NCI-H748 (cell line): ENCODE measurements around the gene CFHR3.
A peak's percentile ranks its signal among the peaks of the same experiment; 100 is the strongest.
"Not testable (repeated sequence)": the region's sequence is repeated elsewhere in the genome, so short reads cannot be mapped to it uniquely, and the experiment has no call there.

Experiments
- DNase-seq: peaks from one replicate; lab custom pipeline; 2025; ENCODE audit not compliant: unreplicated experiment; lab: John Stamatoyannopoulos, UW

The CFHR3 gene

GRCh38 chr1:196774603-196775002 is at the start of gene CFHR3:
Gene CFHR3 (plus strand): TSS chr1:196774840. CDS start chr1:196774887, 47 bp downstream.
- no peak for DNase-seq

DNA sequence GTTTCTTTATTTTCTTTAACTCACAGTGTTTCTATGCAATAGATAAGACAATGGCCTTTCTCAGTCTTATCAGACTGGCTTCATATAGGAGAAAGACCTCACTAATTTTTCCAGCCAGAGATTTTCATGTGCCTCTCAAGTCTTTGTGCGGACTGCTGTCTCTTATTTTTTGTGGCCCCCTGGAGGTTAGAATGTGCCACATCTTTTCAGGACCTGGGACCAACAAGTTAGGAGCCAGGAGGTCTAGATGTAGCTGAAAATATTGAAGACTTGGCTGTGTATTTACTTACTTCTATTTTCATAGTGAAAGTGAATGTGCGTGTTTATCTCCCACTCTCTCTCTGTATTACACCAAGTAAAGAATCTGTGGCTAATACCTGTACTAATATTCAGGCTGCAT is 42.1 kb upstream of the CFHR3 start:
- no peak for DNase-seq

GRCh38 chr1:196733091-196733970 is 41.3 kb upstream of the CFHR3 start:
- no peak for DNase-seq

DNA sequence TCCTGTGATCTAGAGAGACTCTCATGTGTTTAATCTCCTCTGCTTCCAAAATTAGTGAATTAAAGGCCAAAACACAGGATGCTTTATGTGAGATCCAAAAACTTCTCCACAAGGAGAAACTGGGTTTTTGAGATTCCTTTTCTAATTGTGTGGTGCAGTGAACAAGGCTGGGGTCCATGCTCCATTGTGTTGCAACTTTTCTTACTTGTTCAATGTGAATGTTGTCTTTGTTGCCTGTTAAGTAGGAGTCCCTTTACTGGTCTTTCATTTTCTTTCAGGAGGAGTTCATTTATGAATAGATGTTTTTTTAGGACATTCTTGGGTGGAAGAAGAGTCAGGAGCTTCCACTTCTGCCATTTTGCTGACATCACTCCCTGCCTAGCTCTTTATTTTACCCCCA is 40.6 kb upstream of the CFHR3 start:
- no peak for DNase-seq

GRCh38 chr1:196734460-196734859 is 40.2 kb upstream of the CFHR3 start:
- DNase-seq, result no peak

DNA sequence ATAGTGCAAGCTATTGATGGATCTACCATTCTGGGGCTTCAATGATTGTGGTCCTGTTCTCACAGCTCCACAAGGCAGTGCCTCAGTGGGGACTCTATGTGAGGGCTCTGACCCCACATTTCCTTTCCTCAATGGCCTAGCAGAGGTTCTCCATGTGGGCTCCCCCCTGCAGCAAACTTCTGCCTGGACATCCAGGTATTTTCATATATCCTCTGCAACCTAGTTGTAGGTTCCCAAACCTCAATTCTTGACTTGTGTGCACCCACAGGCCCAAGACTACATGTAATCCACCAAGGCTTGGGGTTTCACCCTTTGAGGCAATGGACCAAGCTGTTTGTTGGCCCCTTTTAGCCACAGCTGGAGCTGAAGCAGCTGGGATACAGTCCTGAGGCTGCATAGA is 35.9 kb upstream of the CFHR3 start:
- DNase-seq, result no peak

DNA sequence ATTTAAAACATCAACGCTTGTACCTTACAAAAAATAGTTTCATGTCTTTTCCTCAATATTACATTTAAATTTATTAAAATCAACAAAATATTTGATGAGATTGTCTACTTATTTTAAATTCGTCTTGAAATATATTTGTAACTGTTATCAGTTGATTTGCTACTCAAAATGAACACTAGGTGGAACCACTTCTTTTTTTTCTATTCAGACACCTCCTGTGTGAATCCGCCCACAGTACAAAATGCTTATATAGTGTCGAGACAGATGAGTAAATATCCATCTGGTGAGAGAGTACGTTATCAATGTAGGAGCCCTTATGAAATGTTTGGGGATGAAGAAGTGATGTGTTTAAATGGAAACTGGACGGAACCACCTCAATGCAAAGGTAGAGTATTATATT is 31.4 kb upstream of the CFHR3 start:
- DNase-seq, result peak; percentile 87

GRCh38 chr1:196765019-196765740 is 9.5 kb upstream of the CFHR3 start:
- not testable (repeated sequence) for DNase-seq

- DNase-seq, result not testable (repeated sequence)
Observed at GRCh38 chr1:196769823-196770222, 4.8 kb upstream of the CFHR3 start.

- DNase-seq, result no peak
Observed at GRCh38 chr1:196773713-196774112, 927 bp upstream of the CFHR3 start.

GRCh38 chr1:196774175-196774574 is 465 bp upstream of the CFHR3 start:
- DNase-seq, result no peak

DNA sequence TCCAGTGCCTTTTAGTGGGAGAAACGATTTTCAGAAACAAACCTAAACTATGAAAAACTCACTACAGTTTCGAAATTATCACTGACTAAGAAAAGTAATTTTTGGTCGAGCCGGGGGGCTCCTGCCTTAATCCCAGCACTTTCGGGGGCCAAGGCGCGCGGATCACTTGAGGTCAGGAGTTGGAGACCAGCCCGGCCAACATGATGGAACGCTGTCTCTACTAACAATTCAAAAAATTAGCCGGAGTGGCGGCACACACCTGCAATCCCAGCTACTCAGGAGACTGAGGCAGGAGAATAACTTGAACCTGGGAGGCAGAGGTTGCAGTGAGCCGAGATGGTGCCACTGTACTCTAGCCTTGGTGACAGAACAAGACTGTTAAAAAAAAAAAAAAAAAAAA is 3.0 kb downstream of the CFHR3 start:
- DNase-seq, result no peak

DNA sequence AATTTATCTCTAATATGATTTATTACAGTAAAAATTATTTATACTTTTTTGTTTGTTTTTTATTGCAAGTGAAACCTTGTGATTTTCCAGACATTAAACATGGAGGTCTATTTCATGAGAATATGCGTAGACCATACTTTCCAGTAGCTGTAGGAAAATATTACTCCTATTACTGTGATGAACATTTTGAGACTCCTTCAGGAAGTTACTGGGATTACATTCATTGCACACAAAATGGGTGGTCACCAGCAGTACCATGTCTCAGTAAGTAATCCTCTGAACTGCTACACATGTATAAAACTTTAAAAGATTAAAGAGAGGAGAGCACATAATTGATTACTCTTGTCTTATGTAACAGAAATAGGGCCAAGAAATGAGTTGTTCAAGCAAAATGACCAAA is 4.5 kb downstream of the CFHR3 start:
- no peak for DNase-seq

- DNase-seq, result not testable (repeated sequence)
Observed at GRCh38 chr1:196791252-196791651, 16.6 kb downstream of the CFHR3 start.

DNA sequence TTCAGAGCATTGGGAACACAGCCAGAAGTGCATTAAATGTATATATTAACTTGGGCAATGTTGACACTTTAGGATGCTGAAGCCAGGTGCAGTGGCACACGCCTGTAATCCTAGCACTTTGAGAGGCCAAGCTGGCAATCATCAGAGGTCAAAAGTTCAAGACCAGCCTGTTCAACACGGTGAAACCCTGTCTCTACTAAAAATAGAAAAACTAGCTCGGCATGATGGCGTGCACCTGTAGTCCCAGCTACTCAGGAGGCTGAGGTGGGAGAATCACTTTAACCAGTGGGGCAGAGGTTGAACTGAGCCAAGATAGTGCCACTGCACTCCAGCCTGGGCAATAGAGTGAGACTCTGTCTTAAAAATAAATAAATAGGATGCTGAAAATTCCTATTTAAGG is 19.5 kb downstream of the CFHR3 start:
- DNase-seq, result peak; percentile 98

DNA sequence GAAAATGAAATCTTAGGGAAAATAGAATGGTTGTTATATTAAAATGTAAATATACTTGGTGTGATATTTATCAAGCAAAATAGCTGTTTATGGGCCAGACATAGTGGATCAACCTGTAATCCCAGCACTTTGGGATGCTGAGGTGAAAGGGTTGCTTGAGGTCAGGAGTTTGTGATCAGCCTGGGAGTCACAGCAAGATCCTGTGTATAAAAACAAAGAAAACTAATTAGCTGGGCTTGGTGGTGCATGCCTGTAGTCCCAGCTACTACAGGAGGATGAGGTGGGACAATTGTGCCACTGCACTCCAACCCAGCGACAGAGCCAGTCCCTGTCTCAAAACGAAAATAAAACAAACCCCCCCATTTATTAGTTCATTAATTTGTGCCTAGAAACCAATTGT is 23.3 kb downstream of the CFHR3 start:
- no peak for DNase-seq

GRCh38 chr1:196801920-196802319 is 27.3 kb downstream of the CFHR3 start:
- DNase-seq, result not testable (repeated sequence)

DNA sequence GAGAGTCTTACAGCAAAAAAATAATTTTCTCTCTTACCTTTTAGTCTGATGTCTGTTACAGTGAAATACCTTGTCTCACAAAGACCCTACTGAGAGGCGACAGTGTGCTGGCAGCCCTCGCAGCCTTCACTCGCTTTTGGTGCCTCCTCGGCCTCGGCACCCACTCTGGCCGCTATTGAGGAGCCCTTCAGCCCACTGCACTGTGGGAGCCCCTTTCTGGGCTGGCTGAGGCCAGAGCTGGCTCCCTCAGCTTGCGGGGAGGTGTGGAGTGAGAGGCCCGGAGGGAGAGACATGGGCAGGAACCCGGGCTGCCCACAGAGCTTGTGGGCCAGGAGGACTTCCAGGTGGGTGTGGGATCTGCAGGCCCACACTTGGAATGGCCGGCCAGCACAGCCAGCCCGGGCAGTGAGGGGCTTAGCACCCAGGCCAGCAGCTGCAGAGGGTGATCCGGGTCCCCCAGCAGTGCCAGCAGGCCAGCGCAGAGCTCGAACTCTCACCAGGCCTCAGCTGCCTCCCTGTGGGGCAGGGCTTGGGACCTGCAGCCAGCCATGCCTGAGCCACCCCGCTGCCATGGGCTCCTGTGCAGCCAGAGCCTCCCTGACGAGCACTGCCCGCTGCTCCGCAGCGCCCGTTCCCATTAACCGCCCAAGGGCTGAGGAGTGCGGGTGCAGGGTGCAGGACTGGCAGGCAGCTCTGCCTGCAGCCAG is 34.0 kb downstream of the CFHR3 start:
- no peak for DNase-seq

- DNase-seq, result peak; percentile 69
Observed at GRCh38 chr1:196817442-196817841, 42.8 kb downstream of the CFHR3 start.

DNA sequence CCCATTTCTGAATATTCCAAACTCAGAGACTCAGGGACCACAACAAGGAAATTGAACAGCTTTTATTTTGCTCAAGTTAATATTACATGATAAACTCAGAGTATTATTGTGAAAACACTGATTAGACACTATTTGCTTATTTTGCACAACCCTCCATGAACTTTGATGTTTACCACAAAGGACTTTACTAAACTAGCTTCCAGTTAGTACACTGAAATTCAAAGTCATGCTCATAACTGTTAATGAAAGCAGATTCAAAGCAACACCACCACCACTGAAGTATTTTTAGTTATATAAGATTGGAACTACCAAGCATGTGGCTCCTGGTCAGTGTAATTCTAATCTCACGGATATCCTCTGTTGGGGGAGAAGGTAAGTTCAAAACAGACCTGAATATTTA is 44.9 kb downstream of the CFHR3 start, which contains the start of gene CFHR1:
Gene CFHR1 (plus strand): TSS at position 201 of the 400 bp plus-strand sequence. CDS start 114 bp downstream, at position 315.
- DNase-seq, result not testable (repeated sequence)

GRCh38 chr1:196827860-196828259 is 53.2 kb downstream of the CFHR3 start:
- peak; percentile 87 for DNase-seq
